K562 (cell line): ENCODE results near the gene LAMB4. TPM values are rescaled to one million over a fixed set of nuclear protein-coding genes. Genes with fewer than 3 reads are reported as not detected.

Source experiments
- ATF1 ChIP-seq, 2 experiments: fragments of 450-650 bp in 1 of 2; IDR thresholded peaks; 2 replicates each; pipeline ENCODE4 v1.6.1; 2016; ENCODE audit warnings: missing compliant biosample characterization in 1 of 2, missing genetic modification characterization in 1 of 2
- ATF6 ChIP-seq: sonication (generic); formaldehyde crosslinking; IDR thresholded peaks from 2 replicates; pipeline ENCODE4 v1.4.0; 2020; ENCODE audit warnings: mild to moderate bottlenecking, missing genetic modification reagents
- BCL6 ChIP-seq: fragments of 250-450 bp; sonication (Bioruptor Pico); IDR thresholded peaks from 2 replicates; pipeline ENCODE4 v1.4.0; 2020
- HEY1 ChIP-seq: fragments of 250-450 bp; sonication (Bioruptor Pico); IDR thresholded peaks from 2 replicates; pipeline ENCODE4 v1.5.0; 2020; ENCODE audit warnings: mild to moderate bottlenecking, moderate library complexity, borderline replicate concordance
- HNRNPH1 ChIP-seq: fragments of 200-400 bp; formaldehyde crosslinking; optimal IDR thresholded peaks from 2 replicates; pipeline ENCODE3; 2017; ENCODE audit warnings: low read depth, mild to moderate bottlenecking, low read length, moderate library complexity
- HNRNPK ChIP-seq: fragments of 200-400 bp; formaldehyde crosslinking; IDR thresholded peaks from one replicate; pipeline ENCODE4 v1.6.1; 2018; ENCODE audit warnings: mild to moderate bottlenecking, low read depth, low read length; ENCODE audit not compliant: poor library complexity, severe bottlenecking
- KDM1A ChIP-seq, 2 experiments: fragments of 450-650 bp; IDR thresholded peaks; 2 replicates each; pipeline ENCODE4 v1.6.1; 2016; ENCODE audit warnings: mild to moderate bottlenecking in 2 of 2
- PYGO2 ChIP-seq: fragments of 450-650 bp; IDR thresholded peaks from 2 replicates; pipeline ENCODE4 v1.6.1; 2016; ENCODE audit warnings: mild to moderate bottlenecking, missing genetic modification characterization, moderate library complexity, missing compliant biosample characterization
- SOX6 ChIP-seq: fragments of 450-650 bp; IDR thresholded peaks from 2 replicates; pipeline ENCODE4 v1.6.1; 2014; ENCODE audit warnings: mild to moderate bottlenecking
- TBP ChIP-seq: optimal IDR thresholded peaks from 2 replicates; pipeline ENCODE3; 2011; ENCODE audit warnings: low read depth, low read length, improper control_type of control experiment
- ZFP1 ChIP-seq: fragments of 450-650 bp; formaldehyde crosslinking; IDR thresholded peaks from 2 replicates; pipeline ENCODE4 v1.4.0; 2020; ENCODE audit warnings: mild to moderate bottlenecking, mixed read lengths
- ZNF124 ChIP-seq: sonication (generic); formaldehyde crosslinking; IDR thresholded peaks from 2 replicates; pipeline ENCODE4 v1.8.1; 2022; ENCODE audit warnings: missing genetic modification reagents
- ZNF23 ChIP-seq: fragments of 250-450 bp; sonication (Bioruptor Pico); IDR thresholded peaks from 2 replicates; pipeline ENCODE4 v1.4.0; 2020; ENCODE audit warnings: mild to moderate bottlenecking
- ZNF280A ChIP-seq: fragments of 450-650 bp; IDR thresholded peaks from 2 replicates; pipeline ENCODE4 v1.6.1; 2018; ENCODE audit warnings: mild to moderate bottlenecking, low read depth; ENCODE audit not compliant: partially characterized antibody
- ZNF518B ChIP-seq: fragments of 250-450 bp; sonication (Bioruptor Pico); IDR thresholded peaks from 2 replicates; pipeline ENCODE4 v1.5.0; 2021; ENCODE audit warnings: mild to moderate bottlenecking, moderate library complexity
- ZNF551 ChIP-seq: fragments of 250-450 bp; sonication (Bioruptor Pico); IDR thresholded peaks from 2 replicates; pipeline ENCODE4 v1.5.0; 2021; ENCODE audit warnings: mild to moderate bottlenecking, moderate library complexity
- polyA plus RNA-seq, 8 experiments: library from polyadenylated mRNA; depleted of rRNA in 4 of 8; stranded (reverse) in 5 of 8; unstranded in 3 of 8; fragments of >200 nt; fragmentation: Nextera tagmentation in 2 of 8; fragmentation: Illumina TruSeq in 1 of 8; extraction: Ambion mirVana in 2 of 8; extraction: Trizol in 1 of 8; gene quantifications; 2 replicates each; pipeline versions ENCODE4 v1.2.1 to v1.2.3, GENCODE V29; 2011 to 2014; ENCODE audit warnings: inconsistent platforms in 1 of 8, missing spikeins in 1 of 8
- total RNA-seq, 7 experiments: library from RNA; depleted of rRNA in 6 of 7; stranded (reverse); fragments of >200 nt in 6 of 7; fragmentation: Illumina TruSeq in 2 of 7; extraction: Trizol in 2 of 7; gene quantifications; 2 replicates each; pipeline versions ENCODE4 v1.2.1 to v1.2.3, GENCODE V29; 2011 to 2021; ENCODE audit warnings: low replicate concordance in 1 of 7
- TF ChIP-seq, protein P1 (sequence below), 2 experiments: IDR thresholded peaks in 1 of 2; conservative IDR thresholded peaks in 1 of 2; 2 replicates each; pipeline ENCODE4 v1.6.1; 2016; ENCODE audit warnings: low read depth in 2 of 2, mild to moderate bottlenecking in 1 of 2, missing compliant biosample characterization in 1 of 2, missing genetic modification characterization in 1 of 2, moderate library complexity in 1 of 2
- TF ChIP-seq, protein P2 (sequence below): fragments of 250-450 bp; sonication (Bioruptor Pico); IDR thresholded peaks from 2 replicates; pipeline ENCODE4 v1.8.0; 2021; ENCODE audit warnings: moderate library complexity, mild to moderate bottlenecking, inconsistent platforms

LAMB4 gene
- total and polyA plus RNA-seq, 9 of the 15 experiments (the other 6 are each of a cell fraction or from before 2014, with no cell fraction given), result 0.06 to 0.13 (median 0.07) TPM; not detected in 6

DNA sequence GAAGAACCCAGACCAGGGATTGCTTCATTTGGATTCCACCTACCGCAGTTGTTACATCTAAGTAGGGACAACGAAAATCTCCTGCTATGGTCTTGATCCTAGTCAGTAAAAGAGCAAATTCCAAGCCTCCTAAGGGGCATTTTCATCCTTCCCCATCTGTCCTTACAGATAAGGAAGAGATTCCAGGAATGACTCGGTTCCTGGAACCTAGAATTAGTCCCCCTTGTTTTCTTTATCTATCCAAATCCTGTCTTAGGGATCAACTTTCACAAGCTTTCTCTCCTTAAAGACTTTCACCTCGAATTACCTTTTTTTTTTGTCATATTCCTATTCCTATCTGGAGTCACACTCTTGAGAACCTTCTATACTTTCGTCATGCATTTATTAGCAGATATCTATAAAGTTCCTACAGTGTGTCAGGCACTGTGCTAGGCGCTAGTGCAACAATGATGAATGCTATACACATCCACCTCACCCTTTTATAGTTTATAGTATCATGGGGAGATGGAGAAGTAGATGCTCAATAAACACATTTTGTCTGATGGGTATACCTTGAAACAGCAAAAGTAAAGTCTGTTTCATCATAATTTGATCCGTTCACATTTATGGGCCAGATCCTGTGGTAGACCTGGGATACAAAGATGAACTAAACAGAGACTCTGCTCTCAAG is 39.2 kb downstream of the LAMB4 start (continued):
- TF ChIP-seq ATF6 (CRISPR knock-in tag) (no peak), KDM1A (IDR thresholded peaks at IDR 0.05) (peak; percentile 69 to 80), HNRNPK (no peak), PYGO2 (tag) (no peak), HNRNPH1 (no peak), ZNF280A (no peak), ZNF124 (CRISPR knock-in tag) (no peak), HEY1 (CRISPR knock-in tag) (no peak), ZFP1 (no peak), ZNF551 (CRISPR knock-in tag) (no peak), ATF1 (CRISPR knock-in tag; IDR thresholded peaks at IDR 0.05) (no peak), ATF1 (tag; IDR thresholded peaks at IDR 0.05) (peak; percentile 30; the same call in 1 of the 2 replicates), ZNF518B (no peak), TBP (no peak), ZNF23 (CRISPR knock-in tag) (no peak), SOX6 (peak; percentile 69), BCL6 (CRISPR knock-in tag) (no peak)
- TF ChIP-seq, protein P1, sequence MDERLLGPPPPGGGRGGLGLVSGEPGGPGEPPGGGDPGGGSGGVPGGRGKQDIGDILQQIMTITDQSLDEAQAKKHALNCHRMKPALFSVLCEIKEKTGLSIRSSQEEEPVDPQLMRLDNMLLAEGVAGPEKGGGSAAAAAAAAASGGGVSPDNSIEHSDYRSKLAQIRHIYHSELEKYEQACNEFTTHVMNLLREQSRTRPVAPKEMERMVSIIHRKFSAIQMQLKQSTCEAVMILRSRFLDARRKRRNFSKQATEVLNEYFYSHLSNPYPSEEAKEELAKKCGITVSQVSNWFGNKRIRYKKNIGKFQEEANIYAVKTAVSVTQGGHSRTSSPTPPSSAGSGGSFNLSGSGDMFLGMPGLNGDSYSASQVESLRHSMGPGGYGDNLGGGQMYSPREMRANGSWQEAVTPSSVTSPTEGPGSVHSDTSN (CRISPR knock-in tag; IDR thresholded peaks at IDR 0.05; ENCODE audit: low read depth), result no peak
- TF ChIP-seq, protein P1 (tag; conservative IDR thresholded peaks at IDR 0.05; ENCODE audit: low read depth), result no peak
- TF ChIP-seq, protein P2, sequence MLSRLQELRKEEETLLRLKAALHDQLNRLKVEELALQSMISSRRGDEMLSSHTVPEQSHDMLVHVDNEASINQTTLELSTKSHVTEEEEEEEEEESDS, result no peak
